ENCODE measurements around the gene BHMT2. TPM values are rescaled to one million over a fixed set of nuclear protein-coding genes. Genes with fewer than 3 reads are reported as not detected.

Gene BHMT2
- total RNA-seq, 1 experiment from 2014 or later, result not detected

DNA sequence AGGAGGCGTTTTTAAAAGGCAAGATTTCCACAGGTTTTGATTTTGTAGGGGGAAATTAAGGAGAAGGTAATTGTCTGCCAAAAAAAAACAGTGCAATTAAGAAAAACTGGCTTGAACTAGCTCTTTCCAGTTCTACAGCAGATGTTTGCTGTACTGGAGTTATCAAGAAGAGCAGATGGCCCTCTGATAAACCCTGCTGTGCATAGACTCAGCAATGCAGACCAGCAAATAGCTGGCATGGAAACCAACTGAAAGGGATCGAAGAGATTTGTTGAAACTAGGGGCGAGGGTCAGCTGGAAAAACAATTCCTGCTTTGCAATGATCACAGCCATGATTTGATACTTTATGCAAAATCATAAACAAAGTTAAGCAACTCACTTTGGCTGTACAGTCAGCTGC, 24.2 kb downstream of the BHMT2 start:
- no peaks in the 10 kb centered on the region for H3F3A ChIP-seq (ENCODE audit: low read length, unreplicated experiment)
- no TSS peak for BruUV-seq (replicated peaks)
- ChIA-PET POLR2A (ENCODE audit: unreplicated experiment) (no interaction called here), CTCF (no interaction called here)
- TF ChIP-seq EZH2phosphoT487 (IDR thresholded peaks at IDR 0.05; ENCODE audit: borderline replicate concordance, low read length), result no peak
- TF ChIP-seq CTCF (conservative IDR thresholded peaks at IDR 0.05; ENCODE audit: low read depth, low read length), result no peak
- no peak for TF ChIP-seq EZH2 (IDR thresholded peaks at IDR 0.05; ENCODE audit: low read length, unreplicated experiment)
- H3K9me3 ChIP-seq (ENCODE audit: low read length), result no peaks in the 10 kb centered on the region
- H2AFZ ChIP-seq (ENCODE audit: low read length), result no peak overlapping the region
- H4K20me1 ChIP-seq (ENCODE audit: low read length), result no peaks in the 10 kb centered on the region
- no peak for ATAC-seq
- intact Hi-C loops (cut with micrococcal nuclease), result no loop called here
- H3K27ac ChIP-seq (ENCODE audit: low read length), result no peak overlapping the region
- no peaks in the 10 kb centered on the region for H3K79me2 ChIP-seq (ENCODE audit: low read length)
- no peaks in the 10 kb centered on the region for H3K9me2 ChIP-seq (replicated peaks; ENCODE audit: low read length)
- no peaks in the 10 kb centered on the region for H3K27me3 ChIP-seq (ENCODE audit: low read length)
- H3K9ac ChIP-seq (ENCODE audit: low read length), result no peak overlapping the region
- no peak overlapping the region for H3K4me2 ChIP-seq (ENCODE audit: low read length)
- DNase-seq, result no peak
- H3K4me1 ChIP-seq (ENCODE audit: insufficient read depth, low read length), result no peaks in the 10 kb centered on the region
- no peak overlapping the region for H3K4me3 ChIP-seq (ENCODE audit: low read length)
- H3K36me3 ChIP-seq (ENCODE audit: low read depth, low read length), result no peaks in the 10 kb centered on the region

DNA sequence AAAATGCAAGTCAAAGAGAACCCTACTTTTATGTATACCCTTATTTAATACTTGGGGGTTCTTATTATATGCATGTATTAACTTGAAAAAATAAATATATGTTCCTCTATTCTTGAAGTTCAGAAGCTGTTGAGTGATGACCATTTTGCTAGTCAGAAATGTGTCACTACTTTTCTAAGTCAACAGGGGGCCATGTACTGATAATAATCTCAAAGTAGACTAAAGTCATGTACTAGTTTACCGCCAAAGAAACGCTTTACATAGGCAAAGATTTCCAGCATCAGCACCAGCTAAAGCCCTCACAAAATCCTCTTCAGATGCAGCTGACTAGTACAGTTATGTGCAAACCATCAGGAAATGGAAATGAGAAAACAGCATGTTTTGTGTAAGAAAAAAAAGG, 36.3 kb downstream of the BHMT2 start:
- ATAC-seq (no peak), DNase-seq (no peak)
- CTCF ChIA-PET, result interaction anchor here (1.1 kb wide), 1 partner anchor 27 kb away, joined by 3 read pairs; no protein-coding TSS in a partner anchor
- POLR2A ChIA-PET (ENCODE audit: unreplicated experiment), result no interaction called here
- Histone ChIP-seq H3K4me1 (ENCODE audit: insufficient read depth, low read length) (no peaks in the 10 kb centered on the region), H3K27ac (ENCODE audit: low read length) (no peak overlapping the region), H3K9ac (ENCODE audit: low read length) (no peak overlapping the region), H3K9me3 (ENCODE audit: low read length) (no peaks in the 10 kb centered on the region), H3K4me3 (ENCODE audit: low read length) (no peak overlapping the region), H4K20me1 (ENCODE audit: low read length) (no peaks in the 10 kb centered on the region), H3K27me3 (ENCODE audit: low read length) (no peaks in the 10 kb centered on the region), H3K36me3 (ENCODE audit: low read depth, low read length) (no peaks in the 10 kb centered on the region), H3K79me2 (ENCODE audit: low read length) (no peaks in the 10 kb centered on the region), H2AFZ (ENCODE audit: low read length) (no peak overlapping the region), H3F3A (ENCODE audit: low read length, unreplicated experiment) (no peaks in the 10 kb centered on the region), H3K9me2 (replicated peaks; ENCODE audit: low read length) (no peaks in the 10 kb centered on the region), H3K4me2 (ENCODE audit: low read length) (no peak overlapping the region)
- BruUV-seq (replicated peaks), result no TSS peak
- intact Hi-C loops (cut with micrococcal nuclease), result no loop called here
- TF ChIP-seq EZH2phosphoT487 (IDR thresholded peaks at IDR 0.05; ENCODE audit: borderline replicate concordance, low read length) (no peak), EZH2 (IDR thresholded peaks at IDR 0.05; ENCODE audit: low read length, unreplicated experiment) (no peak), CTCF (conservative IDR thresholded peaks at IDR 0.05; ENCODE audit: low read depth, low read length) (no peak)

- no peak overlapping the region for H3K4me3 ChIP-seq (ENCODE audit: low read length)
- CTCF ChIA-PET, result interaction anchor here (0.7 to 1.1 kb wide), 3 partner anchors 26 to 86 kb away, joined by 3 to 4 read pairs (median 3); no protein-coding TSS in a partner anchor
- no peaks in the 10 kb centered on the region for H3K4me1 ChIP-seq (ENCODE audit: insufficient read depth, low read length)
- no peak overlapping the region for H2AFZ ChIP-seq (ENCODE audit: low read length)
- no peaks in the 10 kb centered on the region for H4K20me1 ChIP-seq (ENCODE audit: low read length)
- H3K4me2 ChIP-seq (ENCODE audit: low read length), result no peak overlapping the region
- no peak overlapping the region for H3K9ac ChIP-seq (ENCODE audit: low read length)
- DNase-seq (peak; percentile 23), ATAC-seq (peak; percentile 53; the same call in 1 of the 2 replicates)
- no peaks in the 10 kb centered on the region for H3K9me2 ChIP-seq (replicated peaks; ENCODE audit: low read length)
- POLR2A ChIA-PET (ENCODE audit: unreplicated experiment), result no interaction called here
- TF ChIP-seq EZH2 (IDR thresholded peaks at IDR 0.05; ENCODE audit: low read length, unreplicated experiment), result no peak
- no peak for TF ChIP-seq CTCF (conservative IDR thresholded peaks at IDR 0.05; ENCODE audit: low read depth, low read length)
- TF ChIP-seq EZH2phosphoT487 (IDR thresholded peaks at IDR 0.05; ENCODE audit: borderline replicate concordance, low read length), result no peak
- intact Hi-C loops (cut with micrococcal nuclease), result no loop called here
- H3K27ac ChIP-seq (ENCODE audit: low read length), result no peak overlapping the region
- H3K9me3 ChIP-seq (ENCODE audit: low read length), result no peaks in the 10 kb centered on the region
- no peaks in the 10 kb centered on the region for H3K27me3 ChIP-seq (ENCODE audit: low read length)
- no peaks in the 10 kb centered on the region for H3K36me3 ChIP-seq (ENCODE audit: low read depth, low read length)
- BruUV-seq (replicated peaks), result no TSS peak
- no peaks in the 10 kb centered on the region for H3F3A ChIP-seq (ENCODE audit: low read length, unreplicated experiment)
- no peaks in the 10 kb centered on the region for H3K79me2 ChIP-seq (ENCODE audit: low read length)
Observed at GRCh38 chr5:79107020-79107796, 37.6 kb downstream of the BHMT2 start.

All from PC-3 (cell line).